Fibroblast of upper back skin (primary cell): Measurements from ENCODE around the gene ABHD15.

Source experiments
- DNase-seq: peaks from one replicate; pipeline ENCODE4 v3.0.0-alpha.2; 2013

The ABHD15 gene

GRCh38 chr17:29581583-29582253 is 14.9 kb upstream of the ABHD15 start:
- DNase-seq: no peak

DNA sequence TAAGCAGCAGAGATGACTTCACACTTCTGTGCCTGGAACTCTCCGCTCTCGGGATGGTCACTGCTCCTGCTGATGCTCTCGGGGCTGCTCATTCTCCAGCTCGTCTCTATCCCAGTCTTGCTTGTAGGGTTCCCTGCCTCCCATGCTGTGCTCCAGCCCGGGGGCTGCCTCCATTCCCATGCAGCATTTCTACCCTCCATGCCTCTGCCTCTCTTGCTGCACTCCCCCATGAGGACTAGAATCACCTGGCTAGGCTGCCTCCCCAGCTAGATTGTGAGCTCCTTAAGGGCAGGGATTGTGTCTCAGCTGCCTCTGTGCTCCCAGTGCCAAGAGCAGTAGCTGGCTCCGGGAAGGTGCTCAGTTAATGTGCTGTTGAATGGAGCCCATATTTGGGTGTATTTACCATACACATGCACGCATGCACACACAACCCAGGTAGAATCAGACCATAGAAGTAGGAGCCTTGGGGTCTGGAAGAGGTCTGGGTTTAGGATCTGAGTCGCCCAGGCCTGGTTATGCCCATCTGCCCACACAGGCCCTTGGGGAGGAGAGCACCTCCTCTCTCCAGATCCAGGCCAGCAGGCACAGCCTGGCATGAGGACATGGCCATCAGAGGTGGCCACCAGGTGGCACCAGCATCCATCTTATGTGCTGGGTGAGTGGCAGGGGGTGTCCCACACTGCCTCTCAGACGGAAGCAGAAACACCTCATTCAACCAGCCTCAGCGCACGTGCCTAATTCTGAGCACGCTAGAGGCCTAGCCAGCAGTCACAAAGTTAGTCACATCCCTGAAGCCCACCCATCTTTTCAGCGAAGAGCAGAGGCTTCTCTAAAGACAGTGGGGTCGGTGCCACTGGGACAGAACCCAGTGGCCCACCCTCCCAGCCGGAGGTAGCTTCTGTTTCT is 13.3 kb upstream of the ABHD15 start:
- DNase-seq: peak; percentile 76

DNA sequence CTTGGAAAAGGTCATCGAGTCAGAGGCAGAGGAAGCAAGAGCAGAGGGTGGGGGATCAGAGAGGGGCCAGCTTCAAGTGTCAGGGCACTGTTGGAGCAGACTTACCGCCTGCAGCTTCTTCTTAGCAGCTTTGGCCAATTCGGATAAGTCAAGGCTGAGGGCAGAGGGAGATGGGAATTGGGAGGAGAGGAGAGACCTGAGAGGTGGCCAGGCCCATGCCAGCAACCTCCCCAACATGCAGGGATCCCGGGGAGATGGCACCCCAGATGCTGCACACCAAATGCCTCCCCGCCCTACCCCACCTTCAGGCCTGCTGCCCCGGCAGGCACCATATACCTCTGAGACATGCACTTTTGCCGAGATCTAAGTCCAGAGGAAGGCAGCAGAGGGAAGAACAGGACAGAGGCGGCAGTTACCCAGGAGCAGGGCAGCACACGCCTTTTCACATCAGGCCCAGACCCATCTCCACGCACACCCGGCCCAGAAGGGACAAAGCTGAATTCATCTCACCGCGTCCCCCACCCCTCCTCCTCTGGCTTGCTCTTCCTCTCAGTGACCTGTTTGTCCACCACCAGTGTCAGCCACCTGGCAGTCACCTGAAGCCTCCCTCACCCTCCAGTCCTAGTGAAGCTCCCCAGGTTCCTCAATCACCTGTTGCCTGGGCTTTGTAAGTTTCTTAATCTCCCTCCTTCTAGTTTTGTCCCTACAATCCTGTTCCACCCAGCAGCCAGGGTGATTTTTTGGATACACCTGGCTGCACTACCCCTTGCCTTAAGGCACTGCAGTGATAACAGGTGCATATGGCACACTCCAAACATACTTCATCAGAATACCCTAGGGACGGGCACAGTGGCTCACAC is 12.0 kb upstream of the ABHD15 start:
- no peak for DNase-seq

DNA sequence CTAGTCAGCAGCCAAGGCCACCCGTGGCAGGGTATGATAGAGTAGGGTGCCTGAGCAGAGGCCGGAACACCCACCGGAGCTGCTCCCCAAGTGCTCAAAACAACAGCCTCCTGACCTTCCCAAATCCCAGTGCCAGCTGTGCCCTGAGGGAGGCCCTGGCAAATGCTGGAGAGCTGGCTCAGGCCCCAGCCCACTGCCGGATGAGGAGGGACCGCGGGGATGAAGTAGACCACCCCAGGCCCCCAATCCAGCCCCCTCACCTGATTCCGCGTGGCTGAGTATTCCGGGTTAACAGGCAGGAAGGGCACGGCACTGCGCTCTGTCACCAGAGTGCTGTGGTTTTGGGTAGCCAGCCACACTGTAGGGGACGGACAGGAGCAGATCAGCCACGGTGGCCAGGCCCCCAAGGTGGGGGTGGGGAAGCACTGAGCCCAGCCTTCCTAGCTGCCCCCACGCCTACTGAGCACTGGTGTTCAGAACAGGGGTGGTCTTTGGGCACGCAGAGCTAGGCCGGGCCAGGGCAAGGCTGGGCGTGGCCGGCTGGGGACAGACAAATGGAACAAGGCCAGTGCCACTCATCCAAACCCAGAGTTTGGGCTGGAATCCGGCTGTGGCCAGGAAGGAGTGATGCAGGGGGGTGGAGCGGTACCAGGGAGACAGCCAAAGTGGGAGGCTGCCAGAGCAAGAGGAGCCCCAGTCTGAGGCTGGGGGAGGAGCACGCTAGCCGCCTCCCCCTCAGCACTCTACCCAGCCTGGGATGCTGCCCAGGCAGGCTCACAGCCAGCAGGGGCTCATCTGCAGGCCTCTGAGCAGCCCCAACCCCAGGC is 10.8 kb upstream of the ABHD15 start:
- DNase-seq: no peak

DNA sequence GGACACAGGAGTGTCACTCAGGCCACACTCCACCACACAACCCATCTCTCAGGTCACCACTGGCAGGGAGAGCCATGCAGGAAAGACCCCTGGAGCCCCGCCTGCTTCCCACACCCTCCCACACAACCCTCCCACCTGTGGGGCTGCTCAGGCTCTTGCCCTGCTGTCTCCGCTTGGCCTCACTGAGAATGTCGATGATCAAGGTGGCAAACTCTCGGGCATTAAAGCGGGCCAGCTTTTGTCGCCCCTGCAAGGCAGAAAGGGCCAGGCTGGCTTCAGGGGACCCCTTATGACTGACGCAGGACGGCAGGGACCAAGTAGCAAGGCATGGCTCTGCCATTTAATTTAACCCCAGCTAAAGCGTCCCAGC is 10.1 kb upstream of the ABHD15 start:
- no peak for DNase-seq

- no peak for DNase-seq
Observed at GRCh38 chr17:29576214-29577000, 9.6 kb upstream of the ABHD15 start.

DNA sequence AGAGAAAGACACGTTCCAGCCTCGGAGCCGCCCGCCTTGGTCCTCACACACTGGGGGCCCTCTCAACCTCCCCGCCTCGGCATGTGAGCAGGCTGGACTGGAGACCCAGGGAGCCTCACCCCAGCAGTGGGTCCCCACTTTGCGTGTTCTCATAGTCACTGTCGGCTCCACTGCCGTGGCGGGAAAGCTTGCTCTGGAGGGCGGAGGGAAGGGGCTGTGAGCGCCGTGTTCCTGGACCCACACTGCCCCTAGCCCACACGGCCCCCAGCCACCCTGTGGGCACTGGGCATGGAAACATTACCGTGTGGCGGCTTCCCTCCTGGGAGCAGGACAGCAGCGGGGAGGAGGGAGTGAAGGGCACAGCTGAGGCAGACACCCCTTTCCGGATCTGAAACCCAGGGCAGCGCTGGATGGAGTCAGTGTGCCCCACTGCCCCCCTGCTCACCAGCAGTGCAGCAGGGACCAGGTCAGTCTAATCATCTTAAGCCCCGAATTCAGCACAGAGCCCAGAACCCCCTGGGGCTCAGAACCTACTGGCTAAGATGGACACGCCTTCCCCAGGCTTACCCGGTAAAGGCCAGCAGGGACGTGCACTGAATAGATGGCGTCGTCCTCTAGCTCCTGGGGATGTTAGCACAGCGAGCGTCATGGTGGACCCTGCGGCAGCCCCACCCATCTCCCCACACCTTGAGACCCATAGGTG is 8.8 kb upstream of the ABHD15 start:
- DNase-seq: no peak

DNA sequence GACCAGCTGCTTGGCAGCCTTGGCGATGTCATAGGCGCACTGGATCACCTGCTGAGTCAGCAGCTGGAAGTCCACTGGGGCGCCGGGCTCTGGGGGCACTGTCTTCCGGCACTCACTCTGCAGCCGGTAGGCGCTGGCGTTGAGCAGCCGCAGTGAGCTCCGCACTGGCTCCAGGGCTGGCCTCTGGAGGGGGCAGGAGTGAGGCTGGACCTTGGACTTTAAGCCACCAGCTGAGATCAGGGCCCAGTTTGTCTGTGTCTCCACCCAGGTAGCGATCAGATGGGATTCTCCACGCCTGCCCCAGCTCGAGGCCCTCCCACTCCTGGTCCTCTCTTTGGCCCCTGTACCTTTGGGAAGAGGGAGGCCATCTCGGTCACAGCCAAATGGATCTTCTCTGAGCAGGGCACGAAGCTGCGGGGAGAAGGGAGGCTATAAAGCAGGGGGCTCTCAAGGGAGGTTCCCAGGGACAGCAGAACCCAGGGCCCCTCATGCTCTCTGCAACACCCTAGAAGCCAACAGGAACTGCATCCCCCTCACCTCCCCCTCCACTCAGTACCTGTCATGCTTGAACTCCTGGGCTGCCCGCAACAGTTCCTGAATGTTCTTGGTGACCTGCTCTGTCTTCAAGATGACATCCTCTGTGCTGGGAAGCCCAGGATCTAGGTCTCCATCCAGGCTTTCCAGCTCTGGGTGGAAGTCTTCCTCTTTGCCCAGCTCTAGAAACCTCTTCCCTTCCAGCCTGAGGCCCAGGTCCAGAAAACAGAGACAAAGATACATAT is 8.1 kb upstream of the ABHD15 start:
- no peak for DNase-seq

- no peak for DNase-seq
Observed at GRCh38 chr17:29573871-29574731, 7.3 kb upstream of the ABHD15 start.

GRCh38 chr17:29573558-29573869 is 6.7 kb upstream of the ABHD15 start:
- no peak for DNase-seq

- peak; percentile 51 for DNase-seq
Observed at GRCh38 chr17:29572691-29573557, 6.1 kb upstream of the ABHD15 start.

- no peak for DNase-seq
Observed at GRCh38 chr17:29571883-29572681, 5.2 kb upstream of the ABHD15 start.

GRCh38 chr17:29571486-29571882 is 4.6 kb upstream of the ABHD15 start:
- no peak for DNase-seq

DNA sequence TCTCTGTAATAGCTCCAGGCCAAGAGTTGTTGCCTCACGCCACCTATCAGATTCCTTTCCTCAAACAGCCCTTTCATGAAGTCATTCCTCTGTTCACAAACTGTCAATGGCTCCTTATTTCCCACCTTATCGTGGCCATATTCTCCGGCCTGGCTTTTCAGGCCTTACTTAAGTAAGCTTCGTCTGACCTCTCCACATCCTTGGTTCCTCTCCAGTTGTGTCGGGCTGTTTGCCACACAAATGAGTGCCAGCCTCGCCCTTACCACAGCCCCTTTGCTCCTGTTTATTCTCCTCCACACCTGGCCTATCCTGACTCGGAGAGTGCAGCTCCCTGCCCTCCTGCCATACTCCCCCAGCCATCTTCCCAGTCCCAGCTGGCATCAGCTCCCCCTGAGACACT is 3.7 kb upstream of the ABHD15 start:
- DNase-seq: no peak

- DNase-seq: no peak
Observed at GRCh38 chr17:29569245-29569950, 2.6 kb upstream of the ABHD15 start.

GRCh38 chr17:29568331-29569244 is 1.8 kb upstream of the ABHD15 start, which contains the start of gene TP53I13:
Gene TP53I13 (plus strand): TSS chr17:29568701. CDS start chr17:29568759, 58 bp downstream.
- DNase-seq: peak; percentile 79
